ENCODE results near the gene TAF1B. TPM values are rescaled to one million over a fixed set of nuclear protein-coding genes. Genes with fewer than 3 reads are reported as not detected.
"Not testable (repeated sequence)": the region's sequence is repeated elsewhere in the genome, so short reads cannot be mapped to it uniquely, and the experiment has no call there.

Gene TAF1B
- total and polyA plus RNA-seq, 2 experiments from 2014 or later = 8.0 to 19.4 TPM

DNA sequence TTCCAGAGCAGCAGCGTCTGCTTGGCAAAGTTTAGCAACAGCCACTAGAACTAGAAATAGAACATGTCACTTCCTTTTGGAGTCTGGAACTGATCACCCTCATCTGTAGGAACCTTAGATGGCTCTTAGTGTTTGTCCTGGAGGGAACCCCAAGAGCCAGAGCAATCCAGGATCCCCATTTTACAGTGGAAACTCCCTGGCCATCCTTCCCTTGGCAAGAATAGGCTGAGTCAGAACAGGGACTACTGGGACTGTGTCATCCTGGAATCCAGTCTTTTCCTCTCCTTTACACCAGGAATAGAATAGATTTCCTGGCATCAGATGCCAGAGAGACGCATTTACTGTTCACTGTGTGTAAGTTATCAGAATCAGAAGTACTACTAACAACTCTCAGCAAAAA is 75.0 kb downstream of the TAF1B start:
- no peak overlapping the region for H3K4me3 ChIP-seq
- H3K27me3 ChIP-seq = no peaks in the 10 kb centered on the region
- TF ChIP-seq EZH2 (IDR thresholded peaks at IDR 0.05; ENCODE audit: borderline replicate concordance) (no peak), EZH2phosphoT487 (IDR thresholded peaks at IDR 0.05; ENCODE audit: low read depth, severe bottlenecking, unreplicated experiment) (no peak)
- TF ChIP-seq, protein P1, sequence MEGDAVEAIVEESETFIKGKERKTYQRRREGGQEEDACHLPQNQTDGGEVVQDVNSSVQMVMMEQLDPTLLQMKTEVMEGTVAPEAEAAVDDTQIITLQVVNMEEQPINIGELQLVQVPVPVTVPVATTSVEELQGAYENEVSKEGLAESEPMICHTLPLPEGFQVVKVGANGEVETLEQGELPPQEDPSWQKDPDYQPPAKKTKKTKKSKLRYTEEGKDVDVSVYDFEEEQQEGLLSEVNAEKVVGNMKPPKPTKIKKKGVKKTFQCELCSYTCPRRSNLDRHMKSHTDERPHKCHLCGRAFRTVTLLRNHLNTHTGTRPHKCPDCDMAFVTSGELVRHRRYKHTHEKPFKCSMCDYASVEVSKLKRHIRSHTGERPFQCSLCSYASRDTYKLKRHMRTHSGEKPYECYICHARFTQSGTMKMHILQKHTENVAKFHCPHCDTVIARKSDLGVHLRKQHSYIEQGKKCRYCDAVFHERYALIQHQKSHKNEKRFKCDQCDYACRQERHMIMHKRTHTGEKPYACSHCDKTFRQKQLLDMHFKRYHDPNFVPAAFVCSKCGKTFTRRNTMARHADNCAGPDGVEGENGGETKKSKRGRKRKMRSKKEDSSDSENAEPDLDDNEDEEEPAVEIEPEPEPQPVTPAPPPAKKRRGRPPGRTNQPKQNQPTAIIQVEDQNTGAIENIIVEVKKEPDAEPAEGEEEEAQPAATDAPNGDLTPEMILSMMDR (IDR thresholded peaks at IDR 0.05; ENCODE audit: poor library complexity) = no peak
- H2AFZ ChIP-seq = no peak overlapping the region
- H3K4me1 ChIP-seq (ENCODE audit: insufficient read depth) = no peaks in the 10 kb centered on the region
- no peaks in the 10 kb centered on the region for H3K9me2 ChIP-seq (replicated peaks; ENCODE audit: insufficient read depth)
- no peak overlapping the region for H3K4me2 ChIP-seq
- no peak overlapping the region for H3K27ac ChIP-seq
- DNase-seq (ENCODE audit: low spot score) = no peak
- no peaks in the 10 kb centered on the region for H4K20me1 ChIP-seq (ENCODE audit: insufficient read depth, poor library complexity, severe bottlenecking)
- H3K9me3 ChIP-seq (ENCODE audit: low read depth) = no peaks in the 10 kb centered on the region
- no peaks in the 10 kb centered on the region for H3K36me3 ChIP-seq (replicated peaks; ENCODE audit: insufficient read depth, low read depth)
- H3K79me2 ChIP-seq = no peaks in the 10 kb centered on the region
- WGBS (ENCODE audit: low lambda C conversion rate, missing lambda C conversion rate) = 72% methylated on average over 2 of the region's 2 CpGs

DNA sequence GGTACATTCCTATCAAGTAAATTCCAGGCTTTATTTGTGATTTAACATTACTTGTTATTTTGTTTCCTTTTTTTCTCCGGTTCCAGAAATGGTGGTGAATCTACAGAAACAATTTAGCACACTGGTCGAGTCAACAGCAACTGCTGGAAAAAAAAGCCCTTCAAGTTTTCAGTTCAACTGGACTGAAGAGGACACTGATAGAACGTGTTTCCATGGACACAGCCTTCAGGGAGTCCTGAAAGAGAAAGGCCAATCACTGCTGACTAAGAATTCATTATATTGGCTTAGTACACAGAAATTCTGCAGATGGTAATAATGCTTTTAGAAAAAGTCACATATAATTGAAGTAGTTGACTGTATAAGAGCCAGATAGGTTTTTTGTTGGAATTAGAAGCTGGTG is 76.2 kb downstream of the TAF1B start:
- Histone ChIP-seq H3K9me3 (ENCODE audit: low read depth) (no peaks in the 10 kb centered on the region), H3K79me2 (no peaks in the 10 kb centered on the region)

DNA sequence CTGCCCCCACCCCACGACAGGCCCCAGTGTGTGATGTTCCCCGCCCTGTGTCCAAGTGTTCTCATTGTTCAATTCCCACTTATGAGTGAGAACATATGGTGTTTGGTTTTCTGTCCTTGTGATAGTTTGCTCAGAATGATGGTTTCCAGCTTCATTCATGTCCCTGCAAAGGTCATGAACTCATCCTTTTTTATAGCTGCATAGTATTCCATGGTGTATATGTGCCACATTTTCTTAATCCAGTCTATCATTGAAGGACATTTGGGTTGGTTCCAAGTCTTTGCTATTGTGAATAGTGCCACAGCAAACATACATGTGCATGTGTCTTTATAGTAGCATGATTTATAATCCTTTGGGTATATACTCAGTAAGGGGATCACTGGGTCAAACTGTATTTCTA is 83.7 kb downstream of the TAF1B start:
- H3K27ac ChIP-seq; H3K36me3 ChIP-seq (replicated peaks; ENCODE audit: insufficient read depth, low read depth); H3K79me2 ChIP-seq; H3K4me3 ChIP-seq; H3K9me2 ChIP-seq (replicated peaks; ENCODE audit: insufficient read depth); H2AFZ ChIP-seq; H3K4me2 ChIP-seq; H4K20me1 ChIP-seq (ENCODE audit: insufficient read depth, poor library complexity, severe bottlenecking); DNase-seq (ENCODE audit: low spot score); H3K9me3 ChIP-seq (ENCODE audit: low read depth); H3K27me3 ChIP-seq; H3K4me1 ChIP-seq (ENCODE audit: insufficient read depth): not testable (repeated sequence)
- WGBS (ENCODE audit: low lambda C conversion rate, missing lambda C conversion rate) = 85% methylated on average over 2 of the region's 2 CpGs

More for the DNA sequence above, 76.2 kb downstream of the TAF1B start:
- TF ChIP-seq, protein P1 (IDR thresholded peaks at IDR 0.05; ENCODE audit: poor library complexity) = no peak
- no peak for TF ChIP-seq EZH2phosphoT487 (IDR thresholded peaks at IDR 0.05; ENCODE audit: low read depth, severe bottlenecking, unreplicated experiment)
- TF ChIP-seq EZH2 (IDR thresholded peaks at IDR 0.05; ENCODE audit: borderline replicate concordance) = no peak
- no peaks in the 10 kb centered on the region for H3K27me3 ChIP-seq
- H3K27ac ChIP-seq = no peak overlapping the region
- no peak overlapping the region for H3K4me3 ChIP-seq
- H2AFZ ChIP-seq = no peak overlapping the region
- 90% methylated on average over 3 of the region's 3 CpGs for WGBS (ENCODE audit: low lambda C conversion rate, missing lambda C conversion rate)
- H4K20me1 ChIP-seq (ENCODE audit: insufficient read depth, poor library complexity, severe bottlenecking) = no peaks in the 10 kb centered on the region
- H3K9me2 ChIP-seq (replicated peaks; ENCODE audit: insufficient read depth) = no peaks in the 10 kb centered on the region
- no peaks in the 10 kb centered on the region for H3K36me3 ChIP-seq (replicated peaks; ENCODE audit: insufficient read depth, low read depth)
- no peaks in the 10 kb centered on the region for H3K4me1 ChIP-seq (ENCODE audit: insufficient read depth)
- DNase-seq (ENCODE audit: low spot score) = no peak
- no peak overlapping the region for H3K4me2 ChIP-seq

DNA sequence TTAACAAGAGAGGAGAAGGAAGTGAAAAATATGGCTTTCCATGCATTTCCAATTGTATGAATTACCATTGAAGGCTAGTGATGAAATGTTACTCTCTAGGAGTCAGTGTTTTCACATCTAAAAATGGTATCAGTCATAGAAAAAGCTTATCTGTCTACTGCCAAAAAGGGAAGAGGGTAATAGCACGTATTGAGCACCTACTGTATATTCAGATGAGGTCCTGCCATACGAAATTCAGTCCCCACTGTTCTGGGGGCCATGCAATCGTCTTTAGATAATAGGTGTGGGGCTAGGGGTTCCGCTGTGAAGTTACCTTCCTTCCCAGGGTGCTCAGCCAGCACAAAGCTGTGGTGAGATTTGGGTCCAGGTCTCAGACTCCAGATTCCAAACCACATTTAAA is 94.0 kb downstream of the TAF1B start:
- Histone ChIP-seq H2AFZ (no peak overlapping the region), H3K9me3 (ENCODE audit: low read depth) (no peaks in the 10 kb centered on the region), H3K9me2 (replicated peaks; ENCODE audit: insufficient read depth) (no peaks in the 10 kb centered on the region), H3K4me3 (no peak overlapping the region), H3K79me2 (no peaks in the 10 kb centered on the region), H4K20me1 (ENCODE audit: insufficient read depth, poor library complexity, severe bottlenecking) (no peaks in the 10 kb centered on the region), H3K36me3 (replicated peaks; ENCODE audit: insufficient read depth, low read depth) (no peaks in the 10 kb centered on the region), H3K27ac (no peak overlapping the region), H3K4me2 (no peak overlapping the region), H3K4me1 (ENCODE audit: insufficient read depth) (peaks cover 26% of the 10 kb centered on the region), H3K27me3 (no peaks in the 10 kb centered on the region)
- TF ChIP-seq EZH2 (IDR thresholded peaks at IDR 0.05; ENCODE audit: borderline replicate concordance) (no peak), EZH2phosphoT487 (IDR thresholded peaks at IDR 0.05; ENCODE audit: low read depth, severe bottlenecking, unreplicated experiment) (no peak)
- TF ChIP-seq, protein P1 (IDR thresholded peaks at IDR 0.05; ENCODE audit: poor library complexity) = no peak
- DNase-seq (ENCODE audit: low spot score) = no peak
- WGBS (ENCODE audit: low lambda C conversion rate, missing lambda C conversion rate) = 98% methylated on average over 4 of the region's 4 CpGs
